Measurements from ENCODE around the gene CUX1.

Gene CUX1

GRCh38 chr7:101782476-101782875, 35.0 kb upstream of the CUX1 start:
- no peaks in the 10 kb centered on the region for H3K79me2 ChIP-seq (ENCODE audit: low read length)
- no peaks in the 10 kb centered on the region for H3K4me1 ChIP-seq (ENCODE audit: low read length)
- no peaks in the 10 kb centered on the region for H3F3A ChIP-seq (ENCODE audit: insufficient read depth, low read length)
- H4K20me1 ChIP-seq (ENCODE audit: insufficient read depth, low read length), result no peaks in the 10 kb centered on the region
- no peak for TF ChIP-seq EZH2 (optimal IDR thresholded peaks at IDR 0.05; ENCODE audit: low read depth, low read length)
- TF ChIP-seq, protein P1, sequence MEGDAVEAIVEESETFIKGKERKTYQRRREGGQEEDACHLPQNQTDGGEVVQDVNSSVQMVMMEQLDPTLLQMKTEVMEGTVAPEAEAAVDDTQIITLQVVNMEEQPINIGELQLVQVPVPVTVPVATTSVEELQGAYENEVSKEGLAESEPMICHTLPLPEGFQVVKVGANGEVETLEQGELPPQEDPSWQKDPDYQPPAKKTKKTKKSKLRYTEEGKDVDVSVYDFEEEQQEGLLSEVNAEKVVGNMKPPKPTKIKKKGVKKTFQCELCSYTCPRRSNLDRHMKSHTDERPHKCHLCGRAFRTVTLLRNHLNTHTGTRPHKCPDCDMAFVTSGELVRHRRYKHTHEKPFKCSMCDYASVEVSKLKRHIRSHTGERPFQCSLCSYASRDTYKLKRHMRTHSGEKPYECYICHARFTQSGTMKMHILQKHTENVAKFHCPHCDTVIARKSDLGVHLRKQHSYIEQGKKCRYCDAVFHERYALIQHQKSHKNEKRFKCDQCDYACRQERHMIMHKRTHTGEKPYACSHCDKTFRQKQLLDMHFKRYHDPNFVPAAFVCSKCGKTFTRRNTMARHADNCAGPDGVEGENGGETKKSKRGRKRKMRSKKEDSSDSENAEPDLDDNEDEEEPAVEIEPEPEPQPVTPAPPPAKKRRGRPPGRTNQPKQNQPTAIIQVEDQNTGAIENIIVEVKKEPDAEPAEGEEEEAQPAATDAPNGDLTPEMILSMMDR (IDR thresholded peaks at IDR 0.05; ENCODE audit: low read length), result no peak
- TF ChIP-seq EZH2phosphoT487 (IDR thresholded peaks at IDR 0.05; ENCODE audit: low read length), result no peak
- H3K27me3 ChIP-seq (replicated peaks; ENCODE audit: insufficient read depth, low read length), result no peaks in the 10 kb centered on the region
- H2AFZ ChIP-seq (ENCODE audit: low read length), result no peak overlapping the region
- no peak for DNase-seq
- no peaks in the 10 kb centered on the region for H3K9me2 ChIP-seq (replicated peaks; ENCODE audit: insufficient read depth, low read length)
- no peak overlapping the region for H3K27ac ChIP-seq (ENCODE audit: low read length)
- no peak overlapping the region for H3K4me3 ChIP-seq (ENCODE audit: low read length)
- H3K36me3 ChIP-seq (replicated peaks; ENCODE audit: insufficient read depth, low read length), result no peaks in the 10 kb centered on the region
- no peak overlapping the region for H3K9ac ChIP-seq (ENCODE audit: low read length)
- H3K4me2 ChIP-seq (ENCODE audit: low read depth, low read length), result no peak overlapping the region
- H3K9me3 ChIP-seq (replicated peaks; ENCODE audit: insufficient read depth, low read length), result no peaks in the 10 kb centered on the region

DNA sequence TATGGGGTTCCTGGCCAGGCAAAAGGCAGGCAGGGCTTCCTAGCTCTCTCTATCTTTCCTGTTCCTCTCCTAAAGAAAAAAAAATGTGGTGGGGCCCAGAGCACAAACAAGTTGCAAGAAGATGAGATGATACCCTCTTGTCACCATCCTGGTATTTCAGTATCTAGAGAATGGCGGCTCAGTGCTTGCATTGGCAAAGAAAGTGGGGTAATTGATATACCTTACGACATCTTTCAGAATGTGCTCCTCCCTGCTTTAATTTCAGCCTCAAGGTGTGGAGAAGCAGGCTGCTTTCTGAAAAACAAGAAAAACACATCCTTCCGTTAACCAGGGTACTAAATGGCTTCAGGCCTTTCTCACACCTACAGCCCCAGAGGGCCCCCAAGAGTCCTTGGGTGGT, 34.5 kb upstream of the CUX1 start:
- Histone ChIP-seq H3K9me2 (replicated peaks; ENCODE audit: insufficient read depth, low read length) (no peaks in the 10 kb centered on the region), H3K9me3 (replicated peaks; ENCODE audit: insufficient read depth, low read length) (no peaks in the 10 kb centered on the region), H3K36me3 (replicated peaks; ENCODE audit: insufficient read depth, low read length) (no peaks in the 10 kb centered on the region), H3K4me3 (ENCODE audit: low read length) (no peak overlapping the region), H3K27me3 (replicated peaks; ENCODE audit: insufficient read depth, low read length) (no peaks in the 10 kb centered on the region), H4K20me1 (ENCODE audit: insufficient read depth, low read length) (no peaks in the 10 kb centered on the region), H3K79me2 (ENCODE audit: low read length) (no peaks in the 10 kb centered on the region), H3K27ac (ENCODE audit: low read length) (no peak overlapping the region), H3K4me1 (ENCODE audit: low read length) (no peaks in the 10 kb centered on the region), H3K9ac (ENCODE audit: low read length) (no peak overlapping the region), H2AFZ (ENCODE audit: low read length) (no peak overlapping the region), H3F3A (ENCODE audit: insufficient read depth, low read length) (no peaks in the 10 kb centered on the region), H3K4me2 (ENCODE audit: low read depth, low read length) (no peak overlapping the region)
- TF ChIP-seq EZH2phosphoT487 (IDR thresholded peaks at IDR 0.05; ENCODE audit: low read length) (no peak), EZH2 (optimal IDR thresholded peaks at IDR 0.05; ENCODE audit: low read depth, low read length) (no peak)
- TF ChIP-seq, protein P1 (IDR thresholded peaks at IDR 0.05; ENCODE audit: low read length), result no peak
- DNase-seq, result no peak

DNA sequence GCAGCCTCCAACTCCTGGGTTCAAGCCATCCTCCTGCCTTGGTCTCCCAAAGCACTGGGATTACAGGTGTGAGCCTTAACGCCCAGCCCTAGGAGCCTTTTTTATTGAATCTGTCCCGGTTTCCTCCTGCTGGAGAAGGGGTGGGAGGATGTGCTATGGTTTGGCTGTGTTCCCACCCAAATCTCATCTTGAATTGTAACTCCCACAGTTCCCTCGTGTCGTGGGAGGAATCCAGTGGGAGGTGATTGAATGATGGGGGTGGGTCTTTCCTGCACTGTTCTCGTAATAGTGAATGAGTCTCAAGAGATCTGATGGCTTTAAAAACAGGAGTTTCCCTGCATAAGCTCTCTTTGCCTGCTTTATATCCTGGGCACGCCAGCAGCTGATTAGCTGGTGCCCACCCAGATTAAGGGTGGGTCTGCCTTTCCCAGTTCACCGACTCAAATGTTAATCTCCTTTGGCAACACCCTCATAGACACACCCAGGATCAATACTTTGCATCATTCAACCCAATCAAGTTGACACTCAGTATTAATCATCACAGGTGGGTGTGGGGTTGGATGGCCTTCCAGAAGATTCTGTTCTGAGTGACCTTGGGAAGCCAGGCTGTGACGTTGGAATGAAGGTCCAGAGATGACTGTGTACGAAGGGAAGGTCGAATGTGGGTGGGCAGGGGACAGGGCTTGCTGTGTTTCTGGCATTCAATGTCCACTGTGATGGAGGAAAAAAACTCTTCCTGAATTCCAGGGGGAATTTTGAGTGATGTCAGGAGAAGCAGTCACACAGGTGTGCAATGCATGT, 33.8 kb upstream of the CUX1 start:
- H3K9me2 ChIP-seq (replicated peaks; ENCODE audit: insufficient read depth, low read length), result no peaks in the 10 kb centered on the region
- H3K4me2 ChIP-seq (ENCODE audit: low read depth, low read length), result no peak overlapping the region
- no peaks in the 10 kb centered on the region for H4K20me1 ChIP-seq (ENCODE audit: insufficient read depth, low read length)

More for the DNA sequence above, 33.8 kb upstream of the CUX1 start:
- Histone ChIP-seq H3K4me1 (ENCODE audit: low read length) (no peaks in the 10 kb centered on the region), H3K9me3 (replicated peaks; ENCODE audit: insufficient read depth, low read length) (no peaks in the 10 kb centered on the region), H3K9ac (ENCODE audit: low read length) (no peak overlapping the region), H3K27ac (ENCODE audit: low read length) (no peak overlapping the region), H3F3A (ENCODE audit: insufficient read depth, low read length) (no peaks in the 10 kb centered on the region), H2AFZ (ENCODE audit: low read length) (no peak overlapping the region), H3K79me2 (ENCODE audit: low read length) (no peaks in the 10 kb centered on the region), H3K27me3 (replicated peaks; ENCODE audit: insufficient read depth, low read length) (no peaks in the 10 kb centered on the region), H3K4me3 (ENCODE audit: low read length) (no peak overlapping the region), H3K36me3 (replicated peaks; ENCODE audit: insufficient read depth, low read length) (no peaks in the 10 kb centered on the region)
- DNase-seq, result no peak
- TF ChIP-seq EZH2 (optimal IDR thresholded peaks at IDR 0.05; ENCODE audit: low read depth, low read length) (no peak), EZH2phosphoT487 (IDR thresholded peaks at IDR 0.05; ENCODE audit: low read length) (no peak)
- TF ChIP-seq, protein P1 (IDR thresholded peaks at IDR 0.05; ENCODE audit: low read length), result no peak

Data from MM.1S (cell line).